Ectodermal cell (in vitro differentiated cells): ENCODE data around the gene GFM1.
A peak's percentile ranks its signal among the peaks of the same experiment; 100 is the strongest.
"Not testable (repeated sequence)": the region's sequence is repeated elsewhere in the genome, so short reads cannot be mapped to it uniquely, and the experiment has no call there.

ENCODE experiments used
- H3K27ac ChIP-seq: 2 replicates; pipeline ENCODE4 v1.7.0; 2013; ENCODE audit warnings: mild to moderate bottlenecking, low read depth, low read length; ENCODE audit not compliant: insufficient read depth, poor library complexity, severe bottlenecking
- H3K27me3 ChIP-seq: 2 replicates; pipeline ENCODE4 v1.7.0; 2013; ENCODE audit warnings: mild to moderate bottlenecking, low read length; ENCODE audit not compliant: insufficient read depth, control insufficient read depth, poor library complexity, severe bottlenecking
- H3K36me3 ChIP-seq: one replicate; pipeline ENCODE4 v1.7.0; 2013; ENCODE audit warnings: low read length; ENCODE audit not compliant: control insufficient read depth, insufficient read depth
- H3K4me1 ChIP-seq: one replicate; pipeline ENCODE4 v1.7.0; 2013; ENCODE audit warnings: low read length; ENCODE audit not compliant: control insufficient read depth, insufficient read depth
- H3K4me3 ChIP-seq: 2 replicates; pipeline ENCODE4 v1.7.0; 2013; ENCODE audit warnings: low read depth, low read length, control low read depth; ENCODE audit not compliant: insufficient read depth
- H3K9me3 ChIP-seq: 2 replicates; pipeline ENCODE4 v1.7.0; 2013; ENCODE audit warnings: mild to moderate bottlenecking, low read length, moderate library complexity; ENCODE audit not compliant: control insufficient read depth
- WGBS, 2 experiments: methylation state at CpG; one replicate each; pipeline ENCODE4 v1.1.7; 2013; ENCODE audit warnings: missing lambda C conversion rate in 2 of 2; 5-methylcytosine and 5-hydroxymethylcytosine counted together

The GFM1 gene

GRCh38 chr3:158672215-158673176, 28.2 kb downstream of the GFM1 start, which contains the start of gene LXN:
LXN (minus strand) TSS chr3:158672648; CDS start chr3:158672478, 170 bp downstream.
- Histone ChIP-seq H3K4me3 (peak within 1 kb of the TSS; percentile 53), H3K36me3 (peaks cover 4% of the 10 kb centered on the region), H3K4me1 (no peaks in the 10 kb centered on the region), H3K27me3 (no peaks in the 10 kb centered on the region), H3K9me3 (no peaks in the 10 kb centered on the region), H3K27ac (peak within 1 kb of the TSS; percentile 30)
- 12 to 14% methylated on average over 30 of the region's 30 CpGs for WGBS, 2 experiments

GRCh38 chr3:158678687-158679086, 34.4 kb downstream of the GFM1 start:
- Histone ChIP-seq H3K27ac (no peak overlapping the region), H3K36me3 (no peaks in the 10 kb centered on the region), H3K4me1 (no peaks in the 10 kb centered on the region), H3K9me3 (no peaks in the 10 kb centered on the region), H3K27me3 (no peaks in the 10 kb centered on the region), H3K4me3 (no peak overlapping the region)
- WGBS, 2 experiments: 92 to 97% methylated on average over 2 of the region's 2 CpGs

- H3K9me3 ChIP-seq: no peaks in the 10 kb centered on the region
- H3K27me3 ChIP-seq: no peaks in the 10 kb centered on the region
- H3K36me3 ChIP-seq: no peaks in the 10 kb centered on the region
- no peaks in the 10 kb centered on the region for H3K4me1 ChIP-seq
- WGBS, 2 experiments: 89 to 94% methylated on average over 1 of the region's 1 CpG
- H3K27ac ChIP-seq: no peak overlapping the region
- H3K4me3 ChIP-seq: no peak overlapping the region
These were observed 35.2 kb downstream of the GFM1 start for GRCh38 chr3:158679547-158680000.

- H3K4me3 ChIP-seq: no peak overlapping the region
- no peaks in the 10 kb centered on the region for H3K36me3 ChIP-seq
- H3K27ac ChIP-seq: no peak overlapping the region
- no peaks in the 10 kb centered on the region for H3K9me3 ChIP-seq
- H3K27me3 ChIP-seq: no peaks in the 10 kb centered on the region
- 88 to 96% methylated on average over 2 of the region's 2 CpGs for WGBS, 2 experiments
- H3K4me1 ChIP-seq: no peaks in the 10 kb centered on the region
These were observed 36.5 kb downstream of the GFM1 start for GRCh38 chr3:158680861-158681260.

- no peak overlapping the region for H3K4me3 ChIP-seq
- H3K9me3 ChIP-seq: no peaks in the 10 kb centered on the region
- no peak overlapping the region for H3K27ac ChIP-seq
- no peaks in the 10 kb centered on the region for H3K27me3 ChIP-seq
- no peaks in the 10 kb centered on the region for H3K36me3 ChIP-seq
- H3K4me1 ChIP-seq: no peaks in the 10 kb centered on the region
- 97% methylated on average over 3 to 4 of the region's 5 CpGs for WGBS, 2 experiments
These were observed 39.1 kb downstream of the GFM1 start for GRCh38 chr3:158683230-158683962.

- Histone ChIP-seq H3K9me3 (no peaks in the 10 kb centered on the region), H3K27ac (no peak overlapping the region), H3K4me1 (no peaks in the 10 kb centered on the region), H3K36me3 (no peaks in the 10 kb centered on the region), H3K4me3 (no peak overlapping the region), H3K27me3 (no peaks in the 10 kb centered on the region)
- 95% methylated on average over 1 to 2 of the region's 2 CpGs for WGBS, 2 experiments
These were observed 40.8 kb downstream of the GFM1 start for GRCh38 chr3:158685159-158685558.

- H3K4me1 ChIP-seq, H3K4me3 ChIP-seq, H3K27ac ChIP-seq, H3K9me3 ChIP-seq, H3K36me3 ChIP-seq, H3K27me3 ChIP-seq: not testable (repeated sequence)
- 59 to 73% methylated on average over 3 of the region's 3 CpGs for WGBS, 2 experiments
These were observed 49.6 kb downstream of the GFM1 start for GRCh38 chr3:158693866-158694456.

GRCh38 chr3:158696618-158697017, 52.3 kb downstream of the GFM1 start:
- Histone ChIP-seq H3K4me1 (no peaks in the 10 kb centered on the region), H3K27ac (no peak overlapping the region), H3K9me3 (no peaks in the 10 kb centered on the region), H3K36me3 (no peaks in the 10 kb centered on the region), H3K27me3 (no peaks in the 10 kb centered on the region), H3K4me3 (no peak overlapping the region)
- 100% methylated on average over 2 of the region's 2 CpGs; no CpG with 5 or more reads in 1 of the 2 experiments for WGBS, 2 experiments

- H3K36me3 ChIP-seq: no peaks in the 10 kb centered on the region
- no peaks in the 10 kb centered on the region for H3K4me1 ChIP-seq
- H3K9me3 ChIP-seq: no peaks in the 10 kb centered on the region
- no peak overlapping the region for H3K27ac ChIP-seq
- H3K4me3 ChIP-seq: no peak overlapping the region
- no peaks in the 10 kb centered on the region for H3K27me3 ChIP-seq
These were observed 56.2 kb downstream of the GFM1 start for GRCh38 chr3:158700559-158700958.
